OCI-LY7 (cell line): ENCODE results near the gene SRSF2. TPM values are rescaled to one million over a fixed set of nuclear protein-coding genes. Genes with fewer than 3 reads are reported as not detected.

Experiments used
- BruUV-seq: library from RNA; stranded (reverse); fragments of 400-500 nt; replicated peaks from 2 replicates; lab custom pipeline; 2021; lab: Mats Ljungman, UMichigan
- CTCF ChIA-PET: fragments of 300-600 bp; sonication (Branson Sonifier 250); formaldehyde crosslinking; loops from one replicate; lab custom pipeline; 2022; ENCODE audit warnings: antibody characterized with exemption; ENCODE audit not compliant: unreplicated experiment; lab: Charles Lee
- POLR2A ChIA-PET: fragments of 300-600 bp; sonication (Branson Sonifier 250); formaldehyde crosslinking; loops from one replicate; lab custom pipeline; 2022; ENCODE audit warnings: antibody characterized with exemption; lab: Charles Lee
- DNase-seq: peaks from one replicate; pipeline ENCODE4 v3.0.0-alpha.2; 2015; ENCODE audit warnings: low spot score
- H2AFZ ChIP-seq: fragments of 200-600 bp; sonication (generic), shearing (Covaris generic); 2 replicates; pipeline ENCODE4 v1.6.1; 2014; ENCODE audit warnings: mild to moderate bottlenecking, antibody characterized with exemption, low read length, moderate library complexity
- H3K27ac ChIP-seq: fragments of 200-600 bp; sonication (generic); 2 replicates; pipeline ENCODE4 v1.5.1; 2014; ENCODE audit warnings: mixed run types, low read depth, mild to moderate bottlenecking, moderate library complexity, low read length, inconsistent platforms; ENCODE audit not compliant: poor library complexity, severe bottlenecking
- H3K36me3 ChIP-seq: fragments of 200-600 bp; sonication (generic); 2 replicates; pipeline ENCODE4 v1.6.1; 2014; ENCODE audit warnings: mild to moderate bottlenecking, antibody characterized with exemption, low read length, moderate library complexity, mixed read lengths; ENCODE audit not compliant: insufficient read depth
- H3K4me1 ChIP-seq: fragments of 200-600 bp; sonication (generic); 2 replicates; pipeline ENCODE4 v1.5.1; 2014; ENCODE audit warnings: mild to moderate bottlenecking, low read length; ENCODE audit not compliant: insufficient read depth, poor library complexity, severe bottlenecking
- H3K4me2 ChIP-seq: fragments of 200-600 bp; sonication (generic); 2 replicates; pipeline ENCODE4 v1.6.1; 2014; ENCODE audit warnings: mild to moderate bottlenecking, low read length
- H3K4me3 ChIP-seq: fragments of 200-600 bp; sonication (generic); 2 replicates; pipeline ENCODE4 v1.5.1; 2014; ENCODE audit warnings: mild to moderate bottlenecking, low read depth, low read length; ENCODE audit not compliant: poor library complexity, severe bottlenecking
- H3K79me2 ChIP-seq: fragments of 200-600 bp; sonication (generic); 2 replicates; pipeline ENCODE4 v1.6.1; 2016; ENCODE audit warnings: low read depth, mild to moderate bottlenecking, low read length, moderate library complexity, mixed read lengths; ENCODE audit not compliant: insufficient read depth
- H3K9me2 ChIP-seq: fragments of 200-600 bp; sonication (generic); 2 replicates; pipeline ENCODE4 v1.6.1; 2016; ENCODE audit warnings: mild to moderate bottlenecking, low read length, mixed read lengths; ENCODE audit not compliant: insufficient read depth
- H3K9me3 ChIP-seq: fragments of 200-600 bp; sonication (generic); 2 replicates; pipeline ENCODE4 v1.6.1; 2014; ENCODE audit warnings: mild to moderate bottlenecking, mixed run types, low read length, mixed read lengths
- H4K20me1 ChIP-seq: fragments of 200-600 bp; sonication (generic); 2 replicates; pipeline ENCODE4 v1.6.1; 2014; ENCODE audit warnings: mild to moderate bottlenecking, antibody characterized with exemption, low read length, moderate library complexity, mixed read lengths; ENCODE audit not compliant: insufficient read depth
- CTCF ChIP-seq: fragments of 200-600 bp; sonication (generic); conservative IDR thresholded peaks from 2 replicates; pipeline ENCODE4 v1.5.1; 2014; ENCODE audit warnings: mild to moderate bottlenecking, antibody characterized with exemption, low read length, moderate library complexity, mixed read lengths
- EZH2phosphoT487 ChIP-seq: fragments of 200-600 bp; sonication (generic); IDR thresholded peaks from 2 replicates; pipeline ENCODE4 v1.6.1; 2018; ENCODE audit warnings: low read depth, borderline replicate concordance, mild to moderate bottlenecking, mixed run types, antibody characterized with exemption, low read length, moderate library complexity, mixed read lengths
- intact Hi-C: fragments of 100-400 bp; cut with micrococcal nuclease; formaldehyde crosslinking; loops from one replicate; pipeline ENCODE4 v1.10.0; 2022; ENCODE audit not compliant: unreplicated experiment
- total RNA-seq, 2 experiments: library from RNA; depleted of rRNA in 1 of 2; stranded (reverse); fragments of >200 nt in 1 of 2; shearing (Covaris generic) in 1 of 2; gene quantifications; 2 replicates each; pipeline ENCODE4 v1.2.3, GENCODE V29; 2014 to 2022

Gene SRSF2
- total RNA-seq, 2 experiments from 2014 or later: 619 to 2,207 TPM

GRCh38 chr17:76734080-76734840, 2.9 kb downstream of the SRSF2 start:
- ChIA-PET CTCF (no interaction called here), POLR2A (interaction anchor here (0.6 to 1.9 kb wide), 4 partner anchors 8 to 136 kb away, joined by 3 to 7 read pairs (median 4); partner anchors contain the start of genes JMJD6 and METTL23)
- no TSS peak for BruUV-seq
- H3K9me2 ChIP-seq: no peaks in the 10 kb centered on the region
- H3K4me3 ChIP-seq: peak overlapping the region; percentile 77
- H3K36me3 ChIP-seq: peaks cover 76% of the 10 kb centered on the region
- DNase-seq: peak; percentile 57
- TF ChIP-seq EZH2phosphoT487 (no peak), CTCF (no peak)
- intact Hi-C loops: loop anchor here (10.0 kb wide), 2 partner anchors 711 to 1069 kb away; partner anchors contain the start of genes RECQL5 and SAP30BP
- peaks cover 36% of the 10 kb centered on the region for H4K20me1 ChIP-seq
- H3K9me3 ChIP-seq: no peaks in the 10 kb centered on the region
- H2AFZ ChIP-seq: no peak overlapping the region
- H3K79me2 ChIP-seq: peaks cover 89% of the 10 kb centered on the region
- peak overlapping the region; percentile 96 for H3K4me2 ChIP-seq
- H3K27ac ChIP-seq: peak overlapping the region; percentile 92
- peaks cover 60% of the 10 kb centered on the region for H3K4me1 ChIP-seq

DNA sequence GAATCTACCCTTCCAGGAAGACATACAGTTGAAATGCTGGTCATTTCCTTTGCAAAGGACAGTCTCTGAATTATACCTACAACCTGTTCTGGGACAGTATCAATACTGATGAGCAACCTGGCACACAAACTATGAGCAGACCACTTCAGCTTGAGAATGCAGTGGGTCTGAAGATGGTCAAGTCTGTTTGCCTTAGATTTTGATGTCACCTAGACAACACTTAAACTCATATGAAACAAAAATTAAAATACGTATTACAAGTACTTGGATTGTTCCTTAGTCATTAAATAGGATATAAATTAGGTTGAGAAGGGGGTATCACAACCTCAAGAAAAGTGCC, 3.5 kb downstream of the SRSF2 start:
- H3K9me2 ChIP-seq: no peaks in the 10 kb centered on the region
- TF ChIP-seq CTCF (no peak), EZH2phosphoT487 (no peak)
- peak overlapping the region; percentile 77 for H3K4me3 ChIP-seq
- peak overlapping the region; percentile 96 for H3K4me2 ChIP-seq
- BruUV-seq: no TSS peak
- peaks cover 78% of the 10 kb centered on the region for H3K36me3 ChIP-seq
- H4K20me1 ChIP-seq: peaks cover 36% of the 10 kb centered on the region
- H3K27ac ChIP-seq: peak overlapping the region; percentile 92
- intact Hi-C loops: loop anchor here (10.0 kb wide), 2 partner anchors 711 to 1069 kb away; partner anchors contain the start of genes RECQL5 and SAP30BP
- POLR2A ChIA-PET: interaction anchor here (0.8 to 1.0 kb wide), 2 partner anchors 46 to 50 kb away, joined by 3 to 5 read pairs; no protein-coding TSS in a partner anchor
- no peak for DNase-seq
- H2AFZ ChIP-seq: no peak overlapping the region
- H3K4me1 ChIP-seq: peaks cover 61% of the 10 kb centered on the region
- H3K9me3 ChIP-seq: no peaks in the 10 kb centered on the region
- CTCF ChIA-PET: no interaction called here
- H3K79me2 ChIP-seq: peaks cover 89% of the 10 kb centered on the region
